K562 (cell line): Measurements from ENCODE around the gene AGXT. TPM values are rescaled to one million over a fixed set of nuclear protein-coding genes. Genes with fewer than 3 reads are reported as not detected.

ENCODE experiments used
- ATAC-seq: fragments of 200-7000 bp; cut with Tn5 transposase; 3 replicates; pipeline ENCODE4 v1.9.1; 2020; ENCODE audit warnings: moderate library complexity
- BruUV-seq: library from RNA; stranded (reverse); fragments of 400-500 nt; replicated peaks from 2 replicates; lab custom pipeline; 2021; lab: Mats Ljungman, UMichigan
- CTCF ChIA-PET: fragments of 300-600 bp; formaldehyde crosslinking; extraction: SDS; loops from one replicate; lab custom pipeline; 2021; ENCODE audit warnings: low intra/inter-chr PET ratio; lab: Yijun Ruan, JAX
- POLR2A ChIA-PET: fragments of 300-600, 350-650 bp; sonication (Branson Sonifier 250); formaldehyde crosslinking; extraction: SDS; loops from one replicate; lab custom pipeline; 2021; ENCODE audit warnings: antibody characterized with exemption, inconsistent platforms; lab: Yijun Ruan, JAX
- DNase-seq, 4 experiments: peaks; one replicate each; pipeline versions ENCODE4 v3.0.0 to v3.0.0-alpha.2; 2011 to 2018; ENCODE audit warnings: low spot score in 3 of 4, mixed read lengths in 3 of 4; ENCODE audit errors: extremely low read depth in 1 of 4
- FAIRE-seq: peaks from 2 replicates; lab custom pipeline; 2011; peaks lifted over from hg19 to GRCh38; lab: Jason Lieb, UNC
- H2AFZ ChIP-seq: 2 replicates; pipeline ENCODE4 v1.6.0; 2011; ENCODE audit warnings: low read depth, low read length, control low read depth, inconsistent platforms
- H3K27ac ChIP-seq: fragments of 200-600 bp; 3 replicates; pipeline ENCODE4 v1.8.0; 2011; ENCODE audit warnings: low read depth, mild to moderate bottlenecking, control low read depth, inconsistent platforms, low read length, moderate library complexity, mixed read lengths; ENCODE audit errors: extremely low read depth
- H3K27me3 ChIP-seq, 2 experiments: fragments of 300-600 bp in 1 of 2; 2 replicates in 1 of 2; 3 replicates in 1 of 2; pipeline versions ENCODE4 v1.6.0 to v1.8.0; 2011; ENCODE audit warnings: inconsistent platforms in 2 of 2, low read length in 2 of 2, mild to moderate bottlenecking in 1 of 2, mixed read lengths in 1 of 2, moderate library complexity in 1 of 2; ENCODE audit not compliant: control insufficient read depth in 2 of 2, insufficient read depth in 2 of 2
- H3K36me3 ChIP-seq: fragments of 300-600 bp; 3 replicates; pipeline ENCODE4 v1.8.0; 2011; ENCODE audit warnings: mild to moderate bottlenecking, low read length, inconsistent platforms; ENCODE audit not compliant: control insufficient read depth, insufficient read depth
- H3K4me1 ChIP-seq, 2 experiments: fragments of 200-600 bp in 1 of 2; replicated peaks in 1 of 2; 2 replicates in 1 of 2; 3 replicates in 1 of 2; pipeline versions ENCODE4 v1.5.1 to v1.8.0; 2011; ENCODE audit warnings: inconsistent platforms in 2 of 2, low read length in 2 of 2, mild to moderate bottlenecking in 1 of 2, mixed read lengths in 1 of 2, moderate library complexity in 1 of 2; ENCODE audit not compliant: control insufficient read depth in 2 of 2, insufficient read depth in 2 of 2
- H3K4me2 ChIP-seq: 2 replicates; pipeline ENCODE4 v1.6.1; 2011; ENCODE audit warnings: low read length, control low read depth, inconsistent platforms, mixed read lengths; ENCODE audit not compliant: insufficient read depth
- H3K4me3 ChIP-seq: fragments of 200-600 bp; sonication (generic), shearing (Covaris generic); 2 replicates; pipeline ENCODE4 v1.5.1; 2016; ENCODE audit warnings: control low read depth, inconsistent platforms
- H3K79me2 ChIP-seq: fragments of 200-600 bp; 3 replicates; pipeline ENCODE4 v1.8.0; 2011; ENCODE audit warnings: low read length, inconsistent platforms; ENCODE audit not compliant: control insufficient read depth, insufficient read depth
- H3K9ac ChIP-seq, 2 experiments: 2 replicates each; pipeline versions ENCODE4 v1.6.0 to v1.6.1; 2011; ENCODE audit warnings: low read depth in 2 of 2, low read length in 2 of 2, control low read depth in 1 of 2, inconsistent platforms in 1 of 2, mild to moderate bottlenecking in 1 of 2, mixed read lengths in 1 of 2; ENCODE audit not compliant: insufficient read depth in 1 of 2
- H3K9me1 ChIP-seq: one replicate; pipeline ENCODE4 v1.6.0; 2011; ENCODE audit warnings: inconsistent platforms, mild to moderate bottlenecking, low read length, moderate library complexity; ENCODE audit not compliant: control insufficient read depth, insufficient read depth
- H3K9me3 ChIP-seq: replicated peaks from 2 replicates; pipeline ENCODE4 v1.5.1; 2011; ENCODE audit warnings: low read depth, low read length, inconsistent platforms; ENCODE audit not compliant: control insufficient read depth, insufficient read depth
- H4K20me1 ChIP-seq: replicated peaks from 2 replicates; pipeline ENCODE4 v1.6.1; 2011; ENCODE audit warnings: low read length, inconsistent platforms, mixed read lengths; ENCODE audit not compliant: control insufficient read depth, insufficient read depth
- AFF4 ChIP-seq: sonication (generic); formaldehyde crosslinking; IDR thresholded peaks from 2 replicates; pipeline ENCODE4 v1.8.0; 2023; ENCODE audit warnings: mild to moderate bottlenecking, missing genetic modification reagents
- C11orf30 ChIP-seq: fragments of 450-650 bp; IDR thresholded peaks from 2 replicates; pipeline ENCODE4 v1.6.1; 2016; ENCODE audit warnings: low read depth, mild to moderate bottlenecking
- MIER1 ChIP-seq: fragments of 450-650 bp; IDR thresholded peaks from 2 replicates; pipeline ENCODE4 v1.6.1; 2016; ENCODE audit warnings: antibody characterized with exemption, mild to moderate bottlenecking, low read depth
- NFYB ChIP-seq: IDR thresholded peaks from 2 replicates; pipeline ENCODE4 v1.6.1; 2011; ENCODE audit warnings: mild to moderate bottlenecking, moderate library complexity; ENCODE audit not compliant: insufficient read length; ENCODE audit errors: extremely low read depth
- SRSF1 ChIP-seq: fragments of 200-400 bp; formaldehyde crosslinking; IDR thresholded peaks from 2 replicates; pipeline ENCODE4 v1.6.1; 2017; ENCODE audit warnings: mild to moderate bottlenecking, low read depth, low read length, moderate library complexity
- TAF7 ChIP-seq: fragments of 450-650 bp; IDR thresholded peaks from 2 replicates; pipeline ENCODE4 v1.6.1; 2016; ENCODE audit warnings: missing genetic modification characterization, missing compliant biosample characterization
- TFAP4 ChIP-seq: sonication (generic); formaldehyde crosslinking; IDR thresholded peaks from 2 replicates; pipeline ENCODE4 v1.8.0; 2022; ENCODE audit warnings: missing genetic modification reagents, mild to moderate bottlenecking, moderate library complexity, borderline replicate concordance
- TRIM25 ChIP-seq: fragments of 450-650 bp; IDR thresholded peaks from 2 replicates; pipeline ENCODE4 v1.7.0; 2016; ENCODE audit warnings: borderline replicate concordance
- WGBS: fragments of 100-300 bp; shearing (Covaris generic); methylation state at CpG from one replicate; pipeline ENCODE4 v1.1.6; 2016; ENCODE audit warnings: low coverage, mixed read lengths; ENCODE audit not compliant: insufficient coverage; ENCODE audit errors: missing lambda C conversion rate; 5-methylcytosine and 5-hydroxymethylcytosine counted together
- in situ Hi-C: fragments of 300-500 bp; cut with MboI; formaldehyde crosslinking; loops from 4 replicates; pipeline ENCODE4 v1.15.0; 2018; ENCODE audit warnings: inconsistent platforms, mixed read lengths
- intact Hi-C: fragments of 100-400 bp; cut with micrococcal nuclease; formaldehyde crosslinking; loops from 2 replicates; pipeline ENCODE4 v1.14.2; 2022
- polyA plus RNA-seq, 8 experiments: library from polyadenylated mRNA; depleted of rRNA in 4 of 8; stranded (reverse) in 5 of 8; unstranded in 3 of 8; fragments of >200 nt; fragmentation: Nextera tagmentation in 2 of 8; fragmentation: Illumina TruSeq in 1 of 8; extraction: Ambion mirVana in 2 of 8; extraction: Trizol in 1 of 8; gene quantifications; 2 replicates each; pipeline versions ENCODE4 v1.2.1 to v1.2.3, GENCODE V29; 2011 to 2014; ENCODE audit warnings: inconsistent platforms in 1 of 8, missing spikeins in 1 of 8
- total RNA-seq, 7 experiments: library from RNA; depleted of rRNA in 6 of 7; stranded (reverse); fragments of >200 nt in 6 of 7; fragmentation: Illumina TruSeq in 2 of 7; extraction: Trizol in 2 of 7; gene quantifications; 2 replicates each; pipeline versions ENCODE4 v1.2.1 to v1.2.3, GENCODE V29; 2011 to 2021; ENCODE audit warnings: low replicate concordance in 1 of 7
- TF ChIP-seq, protein P1 (sequence below): fragments of 450-650 bp; IDR thresholded peaks from 2 replicates; pipeline ENCODE4 v1.6.1; 2016; ENCODE audit warnings: borderline replicate concordance

AGXT gene
- total and polyA plus RNA-seq, 9 of the 15 experiments (the other 6 are each of a cell fraction or from before 2014, with no cell fraction given), result 0.18 TPM; not detected in 8

- TF ChIP-seq, protein P1, sequence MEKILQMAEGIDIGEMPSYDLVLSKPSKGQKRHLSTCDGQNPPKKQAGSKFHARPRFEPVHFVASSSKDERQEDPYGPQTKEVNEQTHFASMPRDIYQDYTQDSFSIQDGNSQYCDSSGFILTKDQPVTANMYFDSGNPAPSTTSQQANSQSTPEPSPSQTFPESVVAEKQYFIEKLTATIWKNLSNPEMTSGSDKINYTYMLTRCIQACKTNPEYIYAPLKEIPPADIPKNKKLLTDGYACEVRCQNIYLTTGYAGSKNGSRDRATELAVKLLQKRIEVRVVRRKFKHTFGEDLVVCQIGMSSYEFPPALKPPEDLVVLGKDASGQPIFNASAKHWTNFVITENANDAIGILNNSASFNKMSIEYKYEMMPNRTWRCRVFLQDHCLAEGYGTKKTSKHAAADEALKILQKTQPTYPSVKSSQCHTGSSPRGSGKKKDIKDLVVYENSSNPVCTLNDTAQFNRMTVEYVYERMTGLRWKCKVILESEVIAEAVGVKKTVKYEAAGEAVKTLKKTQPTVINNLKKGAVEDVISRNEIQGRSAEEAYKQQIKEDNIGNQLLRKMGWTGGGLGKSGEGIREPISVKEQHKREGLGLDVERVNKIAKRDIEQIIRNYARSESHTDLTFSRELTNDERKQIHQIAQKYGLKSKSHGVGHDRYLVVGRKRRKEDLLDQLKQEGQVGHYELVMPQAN, result no peak
Observed at GRCh38 chr2:240889601-240890560, 21.3 kb downstream of the AGXT start (continued).

DNA sequence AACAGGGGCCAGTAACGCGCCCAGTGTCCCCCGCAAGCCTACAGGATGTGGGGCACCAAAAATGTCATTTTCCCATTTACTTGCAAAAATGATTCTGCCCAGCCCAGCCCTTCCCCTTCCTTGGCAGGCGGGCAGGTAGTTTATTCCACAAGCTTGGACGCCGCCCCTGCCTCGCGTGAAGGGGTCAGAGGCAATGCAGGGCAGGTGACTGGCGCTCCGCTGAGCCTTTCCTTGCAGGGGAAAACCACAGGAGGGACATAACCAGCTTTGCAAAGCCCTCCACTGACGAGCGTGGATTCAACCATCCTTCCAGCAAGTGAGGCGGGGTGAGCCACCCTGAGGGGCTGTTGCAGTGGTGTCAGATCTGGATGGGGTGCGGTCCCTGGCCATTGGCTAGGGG lies 22.1 kb downstream of the AGXT start:
- H3K27me3 ChIP-seq, result peaks cover 0 to 11% of the 10 kb centered on the region in 2 experiments; a peak in 3 of 5 replicates
- H4K20me1 ChIP-seq, result no peaks in the 10 kb centered on the region
- H3K4me2 ChIP-seq, result no peak overlapping the region
- no peaks in the 10 kb centered on the region for H3K9me3 ChIP-seq
- WGBS, result 0% methylated on average over 6 of the region's 14 CpGs
- FAIRE-seq, result no peak
- in situ Hi-C loops (no loop called here), intact Hi-C loops (no loop called here)
- no peaks in the 10 kb centered on the region for H3K36me3 ChIP-seq
- H3K27ac ChIP-seq, result no peak overlapping the region
- no peak for ATAC-seq
- POLR2A ChIA-PET, result interaction anchor here (0.5 kb wide), 1 partner anchor 810 kb away, joined by 3 read pairs; no protein-coding TSS in a partner anchor
- BruUV-seq, result no TSS peak
- H3K9me1 ChIP-seq, result no peaks in the 10 kb centered on the region
- CTCF ChIA-PET, result no interaction called here
- DNase-seq, result no peak
- H3K4me1 ChIP-seq, result peaks cover 0 to 11% of the 10 kb centered on the region in 2 experiments; a peak in 2 of 5 replicates
- no peak overlapping the region for H3K9ac ChIP-seq
- H3K79me2 ChIP-seq, result no peaks in the 10 kb centered on the region
- no peak overlapping the region for H3K4me3 ChIP-seq
- H2AFZ ChIP-seq, result no peak overlapping the region
- TF ChIP-seq TAF7 (tag) (no peak), MIER1 (no peak), NFYB (no peak), AFF4 (no peak), SRSF1 (no peak), TFAP4 (CRISPR knock-in tag) (no peak), TRIM25 (no peak), C11orf30 (no peak)
